Epithelial cell of esophagus (primary cell): ENCODE data around the gene ABLIM2.

Experiments used
- DNase-seq: peaks from one replicate; pipeline ENCODE4 v3.0.0; 2010; ENCODE audit warnings: low read depth
- H3K4me3 ChIP-seq: 2 replicates; pipeline ENCODE4 v1.5.1; 2011; ENCODE audit warnings: mild to moderate bottlenecking, low read length, control low read depth
- CTCF ChIP-seq: IDR thresholded peaks from 2 replicates; pipeline ENCODE4 v1.5.1; 2011; ENCODE audit warnings: low read depth, mild to moderate bottlenecking, low read length, control low read depth, inconsistent platforms; ENCODE audit not compliant: insufficient read depth; ENCODE audit errors: missing control alignments

The ABLIM2 gene

GRCh38 chr4:8038719-8039251 is 119.8 kb downstream of the ABLIM2 start:
- TF ChIP-seq CTCF: no peak
- no peak for DNase-seq
- H3K4me3 ChIP-seq: no peak overlapping the region

GRCh38 chr4:8038083-8038482 is 120.5 kb downstream of the ABLIM2 start:
- no peak for DNase-seq
- H3K4me3 ChIP-seq: no peak overlapping the region
- no peak for TF ChIP-seq CTCF

- no peak for DNase-seq
- no peak for TF ChIP-seq CTCF
- no peak overlapping the region for H3K4me3 ChIP-seq
Measured at GRCh38 chr4:8037150-8037769, 121.4 kb downstream of the ABLIM2 start.

GRCh38 chr4:8035371-8035780 is 123.2 kb downstream of the ABLIM2 start:
- peak; percentile 39 for DNase-seq
- TF ChIP-seq CTCF: no peak
- H3K4me3 ChIP-seq: no peak overlapping the region

- H3K4me3 ChIP-seq: no peak overlapping the region
- DNase-seq: no peak
- TF ChIP-seq CTCF: no peak
Measured at GRCh38 chr4:8033829-8034528, 124.6 kb downstream of the ABLIM2 start.

- no peak for DNase-seq
- TF ChIP-seq CTCF: no peak
- no peak overlapping the region for H3K4me3 ChIP-seq
Measured at GRCh38 chr4:8033067-8033755, 125.4 kb downstream of the ABLIM2 start.
